ENCODE measurements around the gene STAG2. TPM values are rescaled to one million over a fixed set of nuclear protein-coding genes. Genes with fewer than 3 reads are reported as not detected.

Gene STAG2
- total RNA-seq, 1 donor from 2014 or later, result 70.7 TPM

DNA sequence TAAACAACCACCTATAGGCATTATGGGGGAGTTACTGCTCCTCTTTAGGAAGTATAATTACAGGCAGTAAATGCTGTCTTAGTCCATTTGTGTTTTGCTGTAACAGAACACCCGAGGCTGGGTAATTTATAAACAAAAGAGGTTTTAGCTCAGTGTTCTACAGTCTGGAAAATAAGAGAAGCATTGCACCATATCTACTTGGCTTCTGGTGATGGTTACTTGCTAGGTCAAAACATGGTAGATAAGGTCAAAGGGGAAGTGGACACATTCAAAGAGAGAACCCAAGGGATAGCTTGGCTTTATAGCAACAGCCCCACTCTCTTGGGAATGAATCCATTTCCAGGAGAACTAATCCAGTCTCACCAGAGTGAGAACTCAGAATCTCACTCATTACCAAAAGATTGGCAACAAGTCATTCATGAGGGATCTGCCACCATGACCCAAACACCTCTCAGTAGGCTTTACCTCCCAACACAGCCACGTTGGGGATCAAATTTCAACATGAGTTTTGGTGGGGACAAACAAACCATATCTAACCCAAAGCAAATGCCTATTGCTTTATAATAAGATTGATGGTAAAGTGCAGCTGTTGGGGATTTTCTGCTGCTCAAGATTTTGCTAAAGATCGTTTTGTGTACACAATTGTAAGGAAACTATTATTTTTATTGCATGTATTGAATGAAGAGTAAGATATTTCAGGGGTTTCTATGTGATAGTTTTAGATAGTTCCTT, 32.6 kb downstream of the STAG2 start:
- Mint-ChIP-seq H3K4me1 (peaks cover 22% of the 10 kb centered on the region), H3K27me3 (ENCODE audit: low read depth) (no peaks in the 10 kb centered on the region), H3K9me3 (peaks cover 9% of the 10 kb centered on the region), H3K4me3 (no peak overlapping the region), H3K27ac (ENCODE audit: unreplicated experiment) (no peak overlapping the region), H3K36me3 (ENCODE audit: low read depth) (peaks cover 11% of the 10 kb centered on the region)
- TF ChIP-seq, protein P1, sequence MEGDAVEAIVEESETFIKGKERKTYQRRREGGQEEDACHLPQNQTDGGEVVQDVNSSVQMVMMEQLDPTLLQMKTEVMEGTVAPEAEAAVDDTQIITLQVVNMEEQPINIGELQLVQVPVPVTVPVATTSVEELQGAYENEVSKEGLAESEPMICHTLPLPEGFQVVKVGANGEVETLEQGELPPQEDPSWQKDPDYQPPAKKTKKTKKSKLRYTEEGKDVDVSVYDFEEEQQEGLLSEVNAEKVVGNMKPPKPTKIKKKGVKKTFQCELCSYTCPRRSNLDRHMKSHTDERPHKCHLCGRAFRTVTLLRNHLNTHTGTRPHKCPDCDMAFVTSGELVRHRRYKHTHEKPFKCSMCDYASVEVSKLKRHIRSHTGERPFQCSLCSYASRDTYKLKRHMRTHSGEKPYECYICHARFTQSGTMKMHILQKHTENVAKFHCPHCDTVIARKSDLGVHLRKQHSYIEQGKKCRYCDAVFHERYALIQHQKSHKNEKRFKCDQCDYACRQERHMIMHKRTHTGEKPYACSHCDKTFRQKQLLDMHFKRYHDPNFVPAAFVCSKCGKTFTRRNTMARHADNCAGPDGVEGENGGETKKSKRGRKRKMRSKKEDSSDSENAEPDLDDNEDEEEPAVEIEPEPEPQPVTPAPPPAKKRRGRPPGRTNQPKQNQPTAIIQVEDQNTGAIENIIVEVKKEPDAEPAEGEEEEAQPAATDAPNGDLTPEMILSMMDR (conservative IDR thresholded peaks at IDR 0.05), result no peak
- DNase-seq (ENCODE audit: low read depth, low spot score), result no peak

DNA sequence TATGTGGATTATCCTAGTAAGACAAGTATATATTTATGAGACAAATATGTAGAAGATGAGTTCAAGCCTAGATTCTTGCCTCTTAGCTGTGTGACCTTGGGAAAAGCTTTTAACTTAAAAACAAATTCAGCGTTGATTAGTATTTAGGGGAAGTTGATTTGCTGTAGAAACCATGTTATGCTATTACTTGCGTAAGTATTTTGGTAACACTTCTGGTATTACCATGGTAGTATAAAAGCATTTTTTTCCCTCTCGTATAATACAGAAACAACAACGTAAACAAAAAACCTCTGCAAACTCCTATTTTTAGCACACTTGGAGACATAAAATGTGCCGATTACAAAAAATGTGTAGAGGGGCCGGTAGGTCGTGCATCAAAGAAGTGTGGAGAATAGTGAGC, 33.2 kb downstream of the STAG2 start:
- Mint-ChIP-seq H3K4me3 (no peak overlapping the region), H3K27me3 (ENCODE audit: low read depth) (no peaks in the 10 kb centered on the region), H3K36me3 (ENCODE audit: low read depth) (peaks cover 11% of the 10 kb centered on the region), H3K9me3 (peaks cover 9% of the 10 kb centered on the region), H3K4me1 (peaks cover 22% of the 10 kb centered on the region), H3K27ac (ENCODE audit: unreplicated experiment) (no peak overlapping the region)
- DNase-seq (ENCODE audit: low read depth, low spot score), result no peak
- TF ChIP-seq, protein P1 (conservative IDR thresholded peaks at IDR 0.05), result no peak

DNA sequence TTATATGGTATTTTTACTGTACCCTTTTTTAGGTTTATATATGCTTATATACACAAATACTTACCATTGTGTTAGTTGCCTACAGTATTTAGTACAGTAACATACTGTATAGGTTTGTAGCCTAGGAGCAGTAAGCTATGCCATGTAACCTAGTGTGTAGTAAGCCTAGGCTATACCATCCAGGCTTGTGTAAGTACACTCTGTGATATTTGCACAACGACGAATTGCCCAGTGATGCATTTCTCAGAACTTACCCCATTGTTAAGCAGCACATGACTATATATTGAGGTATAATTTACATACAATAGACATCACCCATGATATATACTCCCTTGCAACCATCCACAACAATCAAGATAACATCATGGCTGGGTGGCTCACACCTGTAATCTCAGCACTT, 40.1 kb downstream of the STAG2 start:
- Mint-ChIP-seq H3K4me3 (no peak overlapping the region), H3K27ac (ENCODE audit: unreplicated experiment) (no peak overlapping the region), H3K27me3 (ENCODE audit: low read depth) (no peaks in the 10 kb centered on the region), H3K4me1 (peaks cover 4% of the 10 kb centered on the region), H3K9me3 (no peaks in the 10 kb centered on the region), H3K36me3 (ENCODE audit: low read depth) (peaks cover under 1% of the 10 kb centered on the region)
- TF ChIP-seq, protein P1 (conservative IDR thresholded peaks at IDR 0.05), result no peak
- DNase-seq (ENCODE audit: low read depth, low spot score), result no peak

DNA sequence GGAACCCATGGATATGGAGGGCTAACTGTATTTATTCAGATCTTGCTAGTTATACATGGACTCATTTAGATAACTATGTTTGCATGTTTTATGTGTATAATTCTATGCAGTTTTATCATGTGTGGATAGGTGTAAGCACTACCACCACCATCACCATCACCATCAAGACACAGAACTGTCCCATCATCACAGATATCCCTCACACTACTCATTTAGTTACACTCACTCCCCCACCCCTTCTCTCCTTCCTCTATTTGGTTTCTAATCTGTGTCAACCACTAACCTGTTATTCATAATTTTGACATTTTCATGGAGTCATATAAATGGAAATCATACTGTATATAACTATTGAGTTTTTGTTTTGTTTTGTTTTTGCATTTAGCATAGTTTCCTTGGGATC, 43.7 kb downstream of the STAG2 start:
- Mint-ChIP-seq H3K27me3 (ENCODE audit: low read depth) (no peaks in the 10 kb centered on the region), H3K4me1 (peaks cover 14% of the 10 kb centered on the region), H3K27ac (ENCODE audit: unreplicated experiment) (no peak overlapping the region), H3K4me3 (no peak overlapping the region), H3K9me3 (peaks cover 16% of the 10 kb centered on the region), H3K36me3 (ENCODE audit: low read depth) (peaks cover 10% of the 10 kb centered on the region)
- TF ChIP-seq, protein P1 (conservative IDR thresholded peaks at IDR 0.05), result no peak
- DNase-seq (ENCODE audit: low read depth, low spot score), result no peak

DNA sequence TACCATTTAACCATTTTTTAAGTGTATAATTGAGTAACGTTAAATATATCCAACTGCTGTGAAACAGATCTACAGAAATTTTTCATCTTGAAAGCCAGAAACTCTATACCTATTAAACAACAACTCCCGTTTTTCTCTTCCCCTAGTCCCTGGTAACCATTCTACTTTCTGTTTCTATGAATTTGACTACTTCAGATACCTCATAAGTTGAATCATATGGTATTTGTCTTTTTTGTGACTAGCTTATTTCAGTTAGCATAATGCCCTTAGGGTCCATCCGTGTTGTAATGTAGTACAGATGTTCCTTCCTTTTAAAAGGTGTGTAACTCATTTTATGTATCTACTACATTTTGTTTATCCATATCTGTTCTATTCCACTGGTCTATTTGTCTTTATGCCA, 48.7 kb downstream of the STAG2 start:
- Mint-ChIP-seq H3K27me3 (ENCODE audit: low read depth) (no peaks in the 10 kb centered on the region), H3K4me1 (peaks cover 14% of the 10 kb centered on the region), H3K36me3 (ENCODE audit: low read depth) (peaks cover 17% of the 10 kb centered on the region), H3K9me3 (peaks cover 20% of the 10 kb centered on the region), H3K4me3 (no peak overlapping the region), H3K27ac (ENCODE audit: unreplicated experiment) (no peak overlapping the region)
- TF ChIP-seq, protein P1 (conservative IDR thresholded peaks at IDR 0.05), result no peak
- no peak for DNase-seq (ENCODE audit: low read depth, low spot score)
